Kidney capillary endothelial cell (primary cell): Measurements from ENCODE around the gene KDF1.
"Not testable (repeated sequence)": the region's sequence is repeated elsewhere in the genome, so short reads cannot be mapped to it uniquely, and the experiment has no call there.

Experiments
- DNase-seq: peaks from one replicate; pipeline ENCODE4 v3.0.0-alpha.2; 2018; ENCODE audit warnings: low spot score

KDF1 gene

DNA sequence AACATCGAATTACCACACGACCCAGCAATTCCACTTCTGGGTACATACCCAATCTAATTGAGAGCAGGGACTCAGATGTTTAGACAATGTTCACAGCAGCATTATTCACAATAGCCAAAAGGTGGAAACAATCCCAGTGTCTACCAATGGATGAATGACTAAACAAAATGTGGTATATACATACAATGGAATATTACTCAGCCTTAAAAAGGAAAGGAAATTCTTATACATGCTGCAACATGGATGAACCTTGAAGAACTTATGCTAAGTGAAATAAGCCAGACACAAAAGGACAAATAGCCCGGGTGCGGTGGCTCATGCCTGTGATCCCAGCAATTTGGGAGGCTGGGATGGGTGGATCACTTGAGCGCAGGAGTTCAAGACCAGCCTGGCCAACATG lies 6.9 kb downstream of the KDF1 start:
- no peak for DNase-seq

DNA sequence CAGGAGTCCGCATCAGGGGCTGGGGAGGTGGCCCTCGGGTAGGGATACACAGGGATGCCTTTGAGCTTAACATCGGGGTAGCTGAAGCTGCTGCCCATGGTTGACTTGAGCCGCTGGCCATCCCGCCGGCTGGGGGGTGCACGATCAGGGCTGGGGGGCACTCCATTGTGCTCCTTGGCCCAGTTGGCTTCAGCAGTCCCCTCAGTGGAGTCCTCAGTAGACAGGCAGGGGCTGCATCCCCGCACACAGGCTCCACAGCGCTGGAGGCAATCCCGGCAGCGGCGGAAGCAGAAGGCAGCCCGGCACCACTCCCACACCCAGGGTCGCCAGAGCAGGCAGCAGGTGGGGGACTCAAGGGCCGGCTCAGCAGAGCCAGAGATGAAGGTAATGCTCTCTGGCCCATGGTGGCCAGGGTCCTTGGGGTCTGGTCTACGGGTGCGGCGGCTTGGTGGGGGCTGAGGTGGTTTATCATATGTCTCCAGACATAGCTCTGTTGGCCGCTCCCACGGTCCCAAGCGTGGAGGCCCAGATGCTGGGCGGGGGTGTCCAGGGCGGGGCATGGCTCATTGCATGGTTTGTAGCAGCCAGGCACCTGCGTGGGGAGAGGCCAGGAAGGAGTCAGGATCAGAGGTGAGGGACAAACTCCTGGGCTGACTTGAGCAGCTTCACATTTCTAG lies 8.3 kb downstream of the KDF1 start:
- DNase-seq: no peak

DNA sequence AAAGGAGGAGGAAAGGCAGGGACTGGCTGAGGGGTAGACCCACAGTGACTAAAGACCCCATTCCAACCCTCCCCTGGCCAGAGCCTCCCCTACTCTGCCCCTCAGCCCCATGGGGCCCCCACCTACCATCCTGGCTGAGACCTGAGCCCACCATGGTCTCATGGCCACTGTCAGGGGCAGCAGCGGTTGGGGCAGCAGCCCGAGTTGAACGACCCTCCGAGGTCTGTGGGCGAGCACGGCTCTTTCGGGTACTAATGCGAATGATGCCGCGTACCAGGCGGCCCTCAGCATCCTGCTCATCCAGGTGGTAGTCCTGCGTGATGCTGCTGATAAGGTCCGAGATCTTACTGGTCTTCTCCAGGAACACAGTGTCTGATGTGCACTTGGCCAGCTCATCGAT lies 9.1 kb downstream of the KDF1 start:
- DNase-seq: no peak

DNA sequence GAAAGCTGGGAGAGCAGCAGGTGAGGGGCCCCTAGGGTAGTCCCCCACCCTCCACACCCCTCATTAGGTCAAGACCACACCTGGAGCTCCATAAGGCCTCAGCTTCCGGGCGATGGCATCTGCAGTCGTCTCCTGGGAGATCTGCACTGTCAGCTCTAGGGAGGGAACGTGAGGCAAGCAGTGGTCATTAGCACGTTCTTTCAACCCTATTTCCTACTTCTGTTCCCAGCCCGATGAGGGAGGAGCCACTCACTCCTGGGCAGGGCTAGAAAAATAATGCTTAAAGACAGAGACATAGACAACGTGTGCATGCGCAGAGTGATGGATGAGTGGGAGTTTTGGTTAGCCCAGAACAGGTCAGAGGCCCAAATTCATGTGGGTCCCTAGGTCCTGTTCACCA lies 9.7 kb downstream of the KDF1 start:
- no peak for DNase-seq

DNA sequence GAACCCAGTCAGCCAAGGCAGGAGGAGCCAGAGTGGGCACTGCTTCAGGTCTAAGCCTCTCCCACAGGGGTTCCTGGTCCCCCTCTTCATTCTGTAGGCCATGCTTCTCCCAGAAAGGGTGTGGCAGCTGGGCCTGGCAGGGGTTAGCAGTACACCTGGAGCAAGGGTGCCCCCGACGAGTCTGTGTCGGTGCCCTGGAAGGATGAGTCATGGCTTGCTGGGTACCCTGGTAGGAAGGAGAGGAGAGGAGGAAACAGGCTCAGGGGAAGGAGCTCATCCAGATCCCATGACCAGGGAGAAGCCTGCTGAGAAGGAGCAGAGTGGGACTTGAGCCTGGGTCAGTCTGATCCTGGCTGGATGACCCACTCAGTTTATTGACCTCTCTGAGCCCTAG lies 10.3 kb downstream of the KDF1 start:
- DNase-seq: no peak

DNA sequence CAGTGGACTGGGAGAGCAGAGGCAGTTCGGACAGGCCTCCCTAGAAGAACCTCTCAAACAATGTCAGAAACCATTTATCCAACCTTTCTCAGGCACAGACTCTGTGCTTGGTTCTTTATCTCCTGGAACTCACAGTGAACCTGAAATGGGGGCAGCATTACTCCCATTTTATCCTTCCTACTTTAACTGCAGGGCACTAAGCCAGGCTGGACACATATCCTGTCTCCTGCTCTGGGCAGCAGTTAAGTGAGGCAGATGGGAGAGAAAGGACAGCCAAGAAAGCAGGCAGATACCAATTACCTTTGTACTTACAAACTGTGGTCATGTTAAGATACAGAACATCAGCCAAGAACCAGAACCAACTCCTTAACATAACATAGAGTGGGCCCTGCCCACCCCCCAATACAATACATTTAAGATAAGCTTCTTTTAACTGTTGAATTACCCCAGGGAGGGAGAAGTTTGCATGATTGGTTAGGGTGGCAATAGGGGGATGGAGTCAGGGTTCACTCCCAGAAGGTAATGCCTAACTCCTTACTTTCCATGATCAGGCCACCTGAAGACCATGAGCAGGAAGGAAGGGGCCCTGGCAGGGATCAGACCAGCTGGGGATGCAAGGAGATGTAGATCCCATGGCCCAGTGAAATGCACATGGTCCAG lies 10.9 kb downstream of the KDF1 start:
- DNase-seq: no peak

DNA sequence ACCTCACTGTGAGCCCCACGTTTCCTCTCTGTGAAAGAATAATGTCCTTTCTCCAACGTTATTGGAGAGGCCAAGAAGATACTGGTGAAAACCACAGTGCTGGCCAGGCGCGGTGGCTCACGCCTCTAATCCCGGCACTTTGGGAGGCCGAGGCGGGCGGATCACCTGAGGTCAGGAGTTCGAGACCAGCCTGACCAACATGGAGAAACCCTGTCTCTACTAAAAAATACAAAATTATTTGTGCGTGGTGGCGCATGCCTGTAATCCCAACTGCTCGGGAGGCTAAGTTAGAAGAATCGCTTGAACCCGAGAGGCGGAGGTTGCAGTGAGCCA lies 11.6 kb downstream of the KDF1 start:
- not testable (repeated sequence) for DNase-seq

DNA sequence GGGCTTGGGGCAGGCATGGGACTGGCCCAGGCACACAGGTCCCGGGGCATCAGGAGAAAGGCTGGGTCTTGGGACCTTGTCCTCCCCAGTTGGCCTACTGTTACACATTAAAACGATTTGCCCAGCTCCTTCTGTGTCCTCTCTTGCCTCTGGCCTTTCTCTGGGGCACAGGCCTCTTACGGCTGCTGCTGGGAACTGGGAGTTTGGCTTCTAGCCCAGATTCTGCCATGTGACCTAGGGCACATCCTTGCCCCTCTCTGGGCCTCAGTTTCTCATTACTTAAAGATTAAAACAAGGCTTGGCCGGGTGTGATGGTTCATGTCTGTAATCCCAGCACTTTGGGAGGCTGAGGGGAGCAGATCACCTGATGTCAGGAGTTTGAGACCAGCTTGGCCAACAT lies 14.0 kb downstream of the KDF1 start:
- no peak for DNase-seq

DNA sequence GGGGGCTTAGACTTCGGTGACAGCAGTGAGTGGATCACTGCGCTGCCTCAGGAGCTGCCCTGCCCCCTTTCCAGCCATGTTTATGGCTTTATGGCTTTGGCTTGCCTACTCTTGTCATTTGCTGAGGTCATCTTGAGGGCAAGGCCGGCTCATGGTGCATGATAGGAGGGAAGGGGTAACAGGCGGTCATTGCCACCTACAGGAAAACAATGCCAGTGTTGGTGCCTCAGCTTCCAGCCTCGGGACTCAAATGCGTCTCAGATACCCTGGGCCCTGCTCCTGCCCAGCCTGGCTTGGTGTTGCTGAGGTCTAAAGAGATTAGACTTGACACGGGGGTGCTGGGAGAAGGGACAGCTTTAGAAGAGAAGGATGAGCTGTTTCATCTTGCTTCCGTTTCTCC lies 14.5 kb downstream of the KDF1 start:
- DNase-seq: no peak

DNA sequence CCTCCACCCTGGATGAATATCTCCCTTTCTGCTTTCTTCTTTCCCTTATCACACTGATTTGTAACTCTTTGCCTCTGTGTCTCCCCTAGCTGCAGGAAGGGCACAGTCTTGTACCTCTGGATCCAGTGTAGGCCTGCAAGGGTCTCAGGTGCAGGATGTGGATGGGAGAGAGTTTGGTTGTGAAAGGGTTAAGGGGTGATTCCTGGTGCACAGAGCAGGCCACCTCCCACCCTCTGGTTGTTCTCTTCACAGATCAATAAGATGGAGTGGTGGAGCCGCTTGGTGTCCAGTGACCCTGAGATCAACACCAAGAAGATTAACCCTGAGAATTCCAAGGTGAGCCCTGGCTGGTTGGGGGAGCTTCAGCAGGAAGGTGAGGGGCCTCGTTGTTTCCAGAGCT lies 15.1 kb downstream of the KDF1 start:
- DNase-seq: no peak

DNA sequence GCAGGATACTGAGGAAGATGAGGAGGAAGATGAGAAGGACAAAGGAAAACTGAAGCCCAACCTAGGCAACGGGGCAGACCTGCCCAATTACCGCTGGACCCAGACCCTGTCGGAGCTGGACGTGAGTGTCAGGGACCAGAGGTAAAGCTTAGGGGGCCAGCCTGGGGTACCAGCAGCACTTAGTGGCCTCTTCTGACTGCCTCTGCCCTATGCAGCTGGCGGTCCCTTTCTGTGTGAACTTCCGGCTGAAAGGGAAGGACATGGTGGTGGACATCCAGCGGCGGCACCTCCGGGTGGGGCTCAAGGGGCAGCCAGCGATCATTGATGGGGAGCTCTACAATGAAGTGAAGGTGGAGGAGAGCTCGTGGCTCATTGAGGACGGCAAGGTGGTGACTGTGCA lies 17.6 kb downstream of the KDF1 start:
- DNase-seq: no peak

DNA sequence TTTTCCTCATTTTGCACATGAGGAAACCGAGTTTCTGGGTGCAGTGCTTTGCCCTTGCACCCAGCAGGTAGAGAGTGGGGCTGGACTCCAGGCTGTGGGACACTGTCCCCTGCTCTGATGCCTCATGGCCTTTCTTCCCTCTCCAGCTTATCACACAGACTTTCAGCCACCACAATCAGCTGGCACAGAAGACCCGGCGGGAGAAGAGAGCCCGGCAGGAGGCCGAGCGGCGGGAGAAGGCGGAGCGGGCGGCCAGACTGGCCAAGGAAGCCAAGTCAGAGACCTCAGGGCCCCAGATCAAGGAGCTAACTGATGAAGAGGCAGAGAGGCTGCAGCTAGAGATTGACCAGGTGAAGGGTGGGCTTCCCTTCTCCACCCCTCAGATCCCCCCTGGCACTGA lies 19.0 kb downstream of the KDF1 start:
- DNase-seq: no peak

DNA sequence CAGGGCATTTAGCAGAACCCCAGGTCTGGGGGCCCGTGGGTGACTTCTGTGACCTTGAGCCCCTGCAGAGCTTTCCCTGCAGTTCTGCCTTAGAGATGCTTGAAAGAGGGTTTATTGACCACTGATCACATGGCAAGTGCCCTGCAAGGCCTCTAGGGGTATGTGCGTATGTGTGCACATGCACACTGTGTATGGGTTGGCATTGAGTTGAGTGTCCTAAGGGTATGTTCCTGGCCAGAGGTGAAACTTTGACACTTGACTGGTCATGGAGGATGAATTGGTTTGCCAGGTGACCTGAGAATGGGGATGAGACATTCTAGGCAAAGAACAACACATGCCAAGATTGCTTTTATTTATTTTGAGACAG lies 21.6 kb downstream of the KDF1 start:
- DNase-seq: no peak

DNA sequence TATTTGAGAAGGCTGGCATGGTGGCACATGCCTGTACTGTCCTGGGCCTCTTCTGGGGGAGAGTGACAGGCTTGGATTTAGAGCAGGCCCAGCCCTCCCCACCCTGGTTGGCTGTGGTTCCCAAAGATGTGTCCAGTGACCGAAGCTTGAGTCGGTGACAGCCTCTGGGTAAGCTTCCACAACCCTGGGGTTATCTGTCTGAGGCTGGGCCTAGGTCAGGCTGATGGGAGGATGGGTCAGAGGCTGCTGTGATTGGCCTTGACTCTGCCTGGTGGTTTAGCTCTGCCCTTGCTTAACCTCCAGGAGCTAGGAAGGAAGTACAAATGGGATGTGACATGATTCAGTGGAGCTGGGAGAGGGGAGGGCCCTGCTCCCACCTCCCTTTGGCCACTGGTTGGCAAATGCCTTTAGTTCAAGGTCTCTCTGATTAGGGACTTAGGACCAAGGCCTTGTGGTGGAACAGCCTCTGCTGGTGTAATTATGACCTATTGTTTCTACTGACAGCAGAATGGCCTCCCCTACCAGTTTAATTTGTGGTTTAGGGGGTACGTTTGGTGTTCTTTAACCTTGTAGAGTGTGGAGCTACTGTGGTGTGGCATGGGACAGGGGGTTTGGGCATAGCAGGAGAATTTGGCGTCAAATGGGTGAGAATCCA lies 22.1 kb downstream of the KDF1 start:
- DNase-seq: peak; percentile 30

DNA sequence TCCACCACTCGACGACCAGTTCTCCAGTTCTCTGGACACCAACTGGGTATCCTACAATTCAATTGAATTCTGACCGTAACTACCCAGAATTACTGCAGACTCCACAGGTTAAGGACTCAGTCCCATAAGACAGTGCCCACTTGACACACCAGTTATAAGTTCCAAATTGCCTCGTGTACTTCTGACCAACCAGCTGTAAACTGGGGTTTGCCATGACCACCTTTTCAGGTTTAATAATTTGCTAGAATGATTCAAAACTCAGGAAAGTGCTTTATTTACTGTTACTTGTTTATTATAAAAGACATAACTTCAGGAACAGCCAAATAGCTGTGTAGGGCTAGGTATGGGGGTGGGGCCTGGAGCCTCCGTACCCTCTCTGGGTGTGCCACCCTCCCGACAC lies 23.4 kb downstream of the KDF1 start:
- no peak for DNase-seq

DNA sequence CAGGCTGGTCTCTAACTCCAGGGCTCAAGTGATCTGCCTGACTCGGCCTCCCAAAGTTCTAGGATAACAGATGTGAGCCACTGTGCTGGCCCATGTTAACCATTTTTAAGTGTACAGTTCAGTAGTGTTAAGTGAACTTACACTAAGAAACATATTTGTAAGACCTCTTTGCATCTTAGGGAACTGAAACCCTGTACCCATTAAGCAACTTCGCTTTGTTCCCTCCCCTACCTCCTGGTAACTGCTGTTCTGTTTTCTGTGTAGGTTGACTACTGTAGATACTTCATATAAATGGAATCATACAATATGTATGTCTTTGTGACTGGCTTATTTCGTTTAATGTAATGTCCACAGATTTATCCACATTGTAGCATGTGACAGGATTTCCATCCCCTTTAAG lies 27.7 kb downstream of the KDF1 start:
- no peak for DNase-seq

DNA sequence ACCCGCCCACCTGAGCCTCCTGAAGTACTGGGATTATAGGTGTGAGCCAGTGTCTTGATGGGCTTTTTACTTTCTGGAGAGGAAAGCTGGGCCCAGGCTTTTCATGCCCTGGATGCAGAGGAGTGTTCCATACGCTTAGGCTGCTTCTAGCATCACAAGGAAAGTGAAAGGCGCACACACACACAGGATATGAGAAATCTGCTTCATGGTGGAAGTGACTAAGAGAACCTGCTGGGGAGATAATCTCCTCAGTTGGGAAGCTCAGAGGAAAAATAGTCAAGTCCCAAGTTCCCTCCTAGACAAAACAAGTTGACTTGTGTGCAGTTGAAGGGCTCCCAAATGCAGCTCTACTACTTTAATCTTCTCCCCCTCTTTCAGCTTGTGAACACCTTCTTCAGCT lies 36.6 kb downstream of the KDF1 start:
- DNase-seq: peak; percentile 86

DNA sequence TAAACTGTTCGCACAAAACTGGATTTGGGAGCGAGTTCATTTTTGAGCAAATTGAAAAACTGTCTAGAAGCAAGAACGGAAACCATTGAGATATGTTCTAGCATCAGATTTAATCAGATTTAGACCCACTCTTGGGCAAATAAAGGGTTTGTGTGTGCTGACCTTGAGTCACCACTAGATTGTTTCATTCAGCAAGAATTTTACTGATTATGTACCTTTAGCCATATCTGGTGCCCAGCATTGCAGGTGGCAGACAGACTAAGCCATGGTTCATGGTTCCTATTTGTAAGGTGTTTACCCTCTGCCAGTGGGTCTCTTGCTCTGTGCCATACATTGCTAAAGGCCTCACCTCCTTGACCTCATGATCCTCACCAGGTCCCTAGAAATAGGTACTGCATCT lies 37.4 kb downstream of the KDF1 start:
- DNase-seq: no peak

DNA sequence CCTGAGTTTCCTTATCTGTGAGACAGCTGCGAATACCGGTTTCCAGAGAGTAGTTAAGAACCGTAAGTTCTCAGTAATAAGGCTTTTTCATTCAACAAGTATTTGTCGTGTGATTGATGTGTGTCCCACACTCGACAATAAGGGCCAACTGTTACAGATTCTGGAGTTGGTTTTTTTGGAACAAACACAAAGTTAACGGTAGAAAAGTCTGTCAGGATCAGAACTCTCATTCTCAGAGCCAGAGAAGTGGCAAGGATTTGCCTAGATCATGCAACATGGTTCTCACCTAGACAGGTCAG lies 37.9 kb downstream of the KDF1 start:
- no peak for DNase-seq

DNA sequence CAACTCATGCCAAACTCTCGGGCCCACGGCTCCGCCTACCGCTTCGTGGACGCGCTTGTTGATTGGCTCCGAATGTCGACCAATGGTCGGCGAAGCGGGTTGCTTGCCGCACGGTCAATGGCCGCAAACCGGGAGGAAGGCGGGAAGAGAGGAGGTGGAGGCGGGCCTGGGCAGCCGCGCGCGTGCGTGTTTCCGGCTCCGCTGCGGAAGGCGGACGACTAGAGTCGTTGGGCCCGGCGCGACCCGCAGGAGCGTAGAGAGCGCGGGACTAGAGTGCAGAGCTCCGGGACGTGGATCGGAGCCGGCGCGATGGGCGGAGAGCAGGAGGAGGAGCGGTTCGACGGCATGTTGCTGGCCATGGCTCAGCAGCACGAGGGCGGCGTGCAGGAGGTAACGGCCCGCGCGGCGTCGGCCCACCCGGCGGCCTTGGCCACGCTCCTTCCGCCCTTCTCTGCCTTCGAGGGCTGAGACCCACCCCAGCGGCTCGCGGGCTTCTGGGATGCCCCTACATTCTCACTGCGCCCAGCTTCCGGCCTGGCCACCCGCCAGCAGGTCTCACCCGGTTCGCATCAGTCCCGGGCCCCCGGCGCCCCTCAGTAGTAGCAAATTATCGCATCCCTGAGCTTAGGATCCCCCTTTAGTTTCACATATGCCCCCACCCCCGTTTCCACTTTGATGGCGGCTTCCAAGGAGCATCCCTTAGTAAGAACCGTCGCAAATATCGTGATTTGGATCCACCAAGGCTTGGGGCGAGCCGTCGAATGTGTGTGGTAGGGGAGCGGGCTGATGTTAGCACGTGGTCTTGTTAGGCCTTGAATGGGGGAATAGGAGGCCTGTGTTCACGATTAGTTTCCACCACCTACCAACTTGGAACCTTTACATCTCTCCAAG lies 38.5 kb downstream of the KDF1 start, which contains the start of gene NUDC:
TSS of gene NUDC (plus strand) at position 204 of the 891 bp plus-strand sequence. CDS start at position 310, 106 bp downstream.
- DNase-seq: peak; percentile 94

DNA sequence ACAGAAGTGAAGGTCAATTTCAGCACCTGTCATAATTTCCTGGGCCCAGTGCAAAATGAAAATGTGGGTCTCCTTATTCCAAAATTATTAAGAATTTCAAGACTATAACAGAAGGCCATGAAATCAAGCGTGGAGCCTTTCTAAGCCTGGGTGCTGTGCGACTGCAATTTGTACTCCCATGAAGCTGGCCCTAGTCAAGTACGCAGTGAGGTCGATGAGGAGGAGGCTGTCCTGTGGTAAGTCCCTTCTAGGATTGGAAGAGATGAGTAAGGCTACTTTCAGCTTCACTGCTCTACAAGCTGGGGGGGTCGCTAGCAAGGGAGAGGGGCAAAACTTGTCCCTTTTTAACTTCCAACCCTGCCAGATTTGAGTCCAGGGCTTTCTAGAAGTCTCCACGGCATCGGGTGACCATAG lies 39.1 kb downstream of the KDF1 start:
- DNase-seq: no peak

DNA sequence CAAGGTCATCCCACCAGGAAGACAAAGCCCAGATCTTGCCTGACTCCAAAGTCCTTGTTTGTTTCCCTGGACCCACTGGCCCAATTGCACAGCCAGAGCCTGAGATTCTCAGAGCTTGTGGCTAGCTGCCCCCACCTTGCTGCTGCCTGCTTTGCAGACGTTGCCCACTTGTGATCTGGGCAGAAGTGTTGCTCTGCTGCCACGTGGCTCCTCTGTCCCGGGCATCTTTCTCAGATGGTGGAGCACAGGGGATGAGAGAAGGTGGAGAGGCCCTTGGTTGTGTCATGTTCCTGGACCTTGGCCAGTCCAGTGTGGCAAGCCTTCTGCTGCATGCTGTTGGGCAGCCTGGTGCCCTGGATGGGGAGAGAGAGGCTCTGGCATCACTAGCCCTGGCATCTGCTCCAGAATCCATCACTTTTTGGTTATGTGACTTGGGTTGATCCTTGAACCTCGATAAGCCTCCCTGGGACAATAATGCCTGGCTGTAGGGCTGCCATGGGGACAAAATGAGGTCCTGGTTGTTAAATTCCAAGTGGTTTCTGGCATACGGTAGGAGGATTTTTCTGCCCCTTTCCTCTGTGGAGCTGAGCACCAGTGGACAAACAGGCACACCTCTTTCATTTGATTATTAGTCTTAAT lies 44.9 kb downstream of the KDF1 start:
- no peak for DNase-seq
